NK-92 (cell line): Measurements from ENCODE around the gene FOXK2.
"Not testable (repeated sequence)": the region's sequence is repeated elsewhere in the genome, so short reads cannot be mapped to it uniquely, and the experiment has no call there.

Source experiments
- DNase-seq: peaks from one replicate; lab custom pipeline; 2025; ENCODE audit not compliant: unreplicated experiment; lab: John Stamatoyannopoulos, UW

Gene FOXK2

GRCh38 chr17:82561429-82562035, 42.0 kb downstream of the FOXK2 start:
- no peak for DNase-seq

- DNase-seq = not testable (repeated sequence)
Measured at GRCh38 chr17:82562718-82563220, 43.2 kb downstream of the FOXK2 start.

GRCh38 chr17:82563318-82563717, 43.8 kb downstream of the FOXK2 start:
- no peak for DNase-seq

GRCh38 chr17:82563745-82564144, 44.2 kb downstream of the FOXK2 start:
- DNase-seq = not testable (repeated sequence)

GRCh38 chr17:82564241-82564640, 44.7 kb downstream of the FOXK2 start:
- DNase-seq = no peak

- no peak for DNase-seq
Measured at GRCh38 chr17:82565551-82565950, 46.0 kb downstream of the FOXK2 start.

- DNase-seq = no peak
Measured at GRCh38 chr17:82566129-82566960, 46.8 kb downstream of the FOXK2 start.

GRCh38 chr17:82567286-82567685, 47.8 kb downstream of the FOXK2 start:
- no peak for DNase-seq

- DNase-seq = no peak
Measured at GRCh38 chr17:82568997-82569393, 49.5 kb downstream of the FOXK2 start.

- DNase-seq = no peak
Measured at GRCh38 chr17:82569621-82570020, 50.1 kb downstream of the FOXK2 start.

GRCh38 chr17:82570277-82570676, 50.7 kb downstream of the FOXK2 start:
- DNase-seq = no peak

- no peak for DNase-seq
Measured at GRCh38 chr17:82571855-82572254, 52.3 kb downstream of the FOXK2 start.

GRCh38 chr17:82574041-82574440, 54.5 kb downstream of the FOXK2 start:
- DNase-seq = no peak

- not testable (repeated sequence) for DNase-seq
Measured at GRCh38 chr17:82575581-82576221, 56.2 kb downstream of the FOXK2 start.

GRCh38 chr17:82577300-82577699, 57.8 kb downstream of the FOXK2 start:
- DNase-seq = no peak

GRCh38 chr17:82579969-82580368, 60.4 kb downstream of the FOXK2 start:
- DNase-seq = not testable (repeated sequence)

GRCh38 chr17:82582213-82582612, 62.7 kb downstream of the FOXK2 start:
- no peak for DNase-seq

GRCh38 chr17:82582709-82583108, 63.2 kb downstream of the FOXK2 start:
- DNase-seq = no peak

GRCh38 chr17:82583720-82584234, 64.2 kb downstream of the FOXK2 start:
- no peak for DNase-seq

GRCh38 chr17:82585935-82586575, 66.5 kb downstream of the FOXK2 start:
- DNase-seq = not testable (repeated sequence)

GRCh38 chr17:82586576-82587233, 67.2 kb downstream of the FOXK2 start:
- DNase-seq = no peak
